A549 (cell line): Measurements from ENCODE around the gene KRT40. TPM values are rescaled to one million over a fixed set of nuclear protein-coding genes. Genes with fewer than 3 reads are reported as not detected.
A peak's percentile ranks its signal among the peaks of the same experiment; 100 is the strongest.

ENCODE experiments used
- ATAC-seq, 2 experiments: fragments of 200-7000 bp in 1 of 2; fragments of >200 bp in 1 of 2; cut with Nextera tagmentation in 1 of 2; cut with Tn5 transposase in 1 of 2; 3 replicates each; pipeline versions ENCODE4 v1.8.0 to v1.9.1; 2018 to 2020; ENCODE audit warnings: mild to moderate bottlenecking in 1 of 2, moderate library complexity in 1 of 2
- CTCF ChIA-PET: fragments of 300-600 bp; sonication (Branson Sonifier 250); formaldehyde crosslinking; extraction: SDS; loops from one replicate; lab custom pipeline; 2021; ENCODE audit warnings: antibody characterized with exemption, inconsistent platforms; lab: Yijun Ruan, JAX
- POLR2A ChIA-PET: fragments of 350-600 bp; formaldehyde crosslinking; extraction: SDS; loops from one replicate; lab custom pipeline; 2021; ENCODE audit warnings: antibody characterized with exemption, inconsistent platforms; lab: Yijun Ruan, JAX
- DNase-seq, 2 experiments: peaks; one replicate each; pipeline versions ENCODE4 v3.0.0 to v3.0.0-alpha.2; 2011 to 2016; ENCODE audit warnings: low read depth in 1 of 2, low spot score in 1 of 2
- FAIRE-seq: peaks from 2 replicates; lab custom pipeline; 2011; peaks lifted over from hg19 to GRCh38; lab: Jason Lieb, UNC
- H3K27ac ChIP-seq, 2 experiments: fragments of >200 bp; sonication (Bioruptor Twin); formaldehyde crosslinking; 3 replicates each; pipeline ENCODE4 v1.5.1; 2016 to 2017
- H3K4me1 ChIP-seq: fragments of >200 bp; sonication (Bioruptor Twin); formaldehyde crosslinking; 3 replicates; pipeline ENCODE4 v1.6.1; 2016
- H3K4me2 ChIP-seq: fragments of >200 bp; sonication (Bioruptor Twin); formaldehyde crosslinking; 3 replicates; pipeline ENCODE4 v1.6.1; 2016
- H3K4me3 ChIP-seq: fragments of >200 bp; sonication (Bioruptor Twin); formaldehyde crosslinking; 3 replicates; pipeline ENCODE4 v1.5.1; 2016
- H3K9me3 ChIP-seq: fragments of >200 bp; sonication (Bioruptor Twin); formaldehyde crosslinking; 3 replicates; pipeline ENCODE4 v1.6.1; 2016
- CHD2 ChIP-seq: fragments of 150-350 bp; IDR thresholded peaks from 2 replicates; pipeline ENCODE4 v1.6.1; 2014; ENCODE audit warnings: low read length; ENCODE audit not compliant: partially characterized antibody
- EHMT2 ChIP-seq: fragments of 200-600 bp; sonication (generic); IDR thresholded peaks from 2 replicates; pipeline ENCODE4 v1.6.1; 2016; ENCODE audit warnings: antibody characterized with exemption, low read depth, mild to moderate bottlenecking, moderate library complexity
- FOSB ChIP-seq: fragments of 250-450 bp; sonication (Bioruptor Pico); IDR thresholded peaks from 2 replicates; pipeline ENCODE4 v1.5.0; 2020; ENCODE audit warnings: mild to moderate bottlenecking, moderate library complexity
- FOSL2 ChIP-seq, 2 experiments: fragments of 450-650 bp in 1 of 2; fragments of >200 bp in 1 of 2; sonication (Bioruptor Twin) in 1 of 2; formaldehyde crosslinking; IDR thresholded peaks; 2 replicates each; pipeline versions ENCODE4 v1.5.0 to v1.6.1; 2016 to 2020; ENCODE audit warnings: mild to moderate bottlenecking in 1 of 2, moderate library complexity in 1 of 2
- HDAC2 ChIP-seq: fragments of 200-600 bp; sonication (generic); IDR thresholded peaks from 2 replicates; pipeline ENCODE4 v1.6.1; 2016
- HES2 ChIP-seq: fragments of >200 bp; sonication (Bioruptor Twin); formaldehyde crosslinking; IDR thresholded peaks from 2 replicates; pipeline ENCODE4 v1.6.1; 2016
- JUN ChIP-seq, 2 experiments: fragments of >200 bp; sonication (Bioruptor Twin); formaldehyde crosslinking; IDR thresholded peaks; 2 replicates in 1 of 2; 3 replicates in 1 of 2; pipeline ENCODE4 v1.6.1; 2016 to 2017
- KDM5A ChIP-seq: fragments of 200-600 bp; sonication (generic); IDR thresholded peaks from 2 replicates; pipeline ENCODE4 v1.6.1; 2016; ENCODE audit warnings: antibody characterized with exemption, mild to moderate bottlenecking
- MAFK ChIP-seq: fragments of 450-650 bp; IDR thresholded peaks from 2 replicates; pipeline ENCODE4 v1.6.1; 2014; ENCODE audit not compliant: partially characterized antibody
- MAX ChIP-seq: IDR thresholded peaks from 2 replicates; pipeline ENCODE4 v1.6.1; 2012
- MYC ChIP-seq: IDR thresholded peaks from 2 replicates; pipeline ENCODE4 v1.6.1; 2012; ENCODE audit warnings: mild to moderate bottlenecking, inconsistent platforms, low read length, improper control_type of control experiment, borderline replicate concordance
- NPAS2 ChIP-seq: fragments of 250-450 bp; sonication (Bioruptor Pico); IDR thresholded peaks from 2 replicates; pipeline ENCODE4 v1.8.0; 2022; ENCODE audit warnings: mild to moderate bottlenecking, moderate library complexity, borderline replicate concordance
- NR3C1 ChIP-seq: fragments of >200 bp; sonication (Bioruptor Twin); formaldehyde crosslinking; IDR thresholded peaks from 3 replicates; pipeline ENCODE4 v1.6.1; 2017
- POLR2A ChIP-seq: IDR thresholded peaks from 2 replicates; pipeline ENCODE4 v1.6.1; 2012; ENCODE audit warnings: mild to moderate bottlenecking, low read length
- POLR2AphosphoS2 ChIP-seq: conservative IDR thresholded peaks from 2 replicates; pipeline ENCODE4 v1.6.1; 2012; ENCODE audit warnings: low read length, improper control_type of control experiment, inconsistent platforms
- REST ChIP-seq: fragments of 200-600 bp; sonication (generic); IDR thresholded peaks from 2 replicates; pipeline ENCODE4 v1.6.1; 2016; ENCODE audit warnings: antibody characterized with exemption, mild to moderate bottlenecking, moderate library complexity
- RNF2 ChIP-seq: fragments of 200-600 bp; sonication (generic); IDR thresholded peaks from 2 replicates; pipeline ENCODE4 v1.6.1; 2016; ENCODE audit warnings: low read depth, mild to moderate bottlenecking, antibody characterized with exemption, moderate library complexity, borderline replicate concordance
- SREBF2 ChIP-seq: fragments of 450-650 bp; IDR thresholded peaks from 2 replicates; pipeline ENCODE4 v1.6.1; 2014; ENCODE audit warnings: mild to moderate bottlenecking, moderate library complexity
- ZNF302 ChIP-seq: fragments of 250-450 bp; sonication (Bioruptor Pico); IDR thresholded peaks from 2 replicates; pipeline ENCODE4 v1.9.0; 2021; ENCODE audit warnings: inconsistent platforms, mild to moderate bottlenecking, moderate library complexity
- WGBS: methylation state at CpG from one replicate; pipeline ENCODE4 v1.1.6; 2017; ENCODE audit errors: missing lambda C conversion rate; 5-methylcytosine and 5-hydroxymethylcytosine counted together
- polyA plus RNA-seq, 4 experiments: library from polyadenylated mRNA; depleted of rRNA in 3 of 4; stranded (reverse); fragments of >200 nt; fragmentation: RNase III in 1 of 4; extraction: RNeasy Plus Mini Kit Qiagen cat#74134 plus additional on column Dnase treatment in 1 of 4; gene quantifications; 2 replicates in 3 of 4; 3 replicates in 1 of 4; pipeline ENCODE4 v1.2.3, GENCODE V29; 2011 to 2017
- TF ChIP-seq, protein P1 (sequence below): IDR thresholded peaks from 2 replicates; pipeline ENCODE4 v1.6.1; 2012
- TF ChIP-seq, protein P2 (sequence below): fragments of 250-450 bp; sonication (Bioruptor Pico); IDR thresholded peaks from 2 replicates; pipeline ENCODE4 v1.5.0; 2020; ENCODE audit warnings: low read depth, mild to moderate bottlenecking, moderate library complexity
- TF ChIP-seq, protein P3 (sequence below): fragments of 250-450 bp; sonication (Bioruptor Pico); IDR thresholded peaks from 2 replicates; pipeline ENCODE4 v1.5.0; 2021; ENCODE audit warnings: mild to moderate bottlenecking, moderate library complexity, borderline replicate concordance

Gene KRT40
- polyA plus RNA-seq, 2 of the 4 experiments (the other 2 are of a cell fraction) = not detected

DNA sequence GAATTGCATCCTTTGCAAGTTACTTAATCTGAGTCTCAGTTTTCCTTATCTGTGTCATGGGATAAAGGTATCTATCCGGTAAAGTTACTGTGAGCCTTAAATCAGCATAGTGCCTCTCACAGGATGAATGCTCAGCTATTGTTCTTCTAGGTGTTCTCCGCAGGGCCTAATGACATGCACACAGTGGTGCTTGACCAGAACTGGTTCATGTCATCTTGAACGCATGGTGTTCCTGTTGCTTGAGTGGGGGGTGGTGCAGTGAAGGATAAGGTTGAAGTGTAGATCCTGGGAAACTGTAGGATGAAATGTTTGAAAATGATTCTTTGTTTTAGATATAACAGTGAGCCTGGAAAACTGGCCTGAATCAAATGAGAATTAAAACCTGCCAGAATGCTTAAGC lies 4.0 kb downstream of the KRT40 start:
- DNase-seq (no peak), ATAC-seq (no peak), FAIRE-seq (no peak)
- Histone ChIP-seq H3K4me3 (no peak overlapping the region), H3K27ac (no peak overlapping the region), H3K4me2 (no peak overlapping the region), H3K4me1 (no peaks in the 10 kb centered on the region), H3K9me3 (no peaks in the 10 kb centered on the region)
- POLR2A ChIA-PET = no interaction called here
- CTCF ChIA-PET = interaction anchor here (0.8 to 2.1 kb wide), 6 partner anchors 17 to 683 kb away, joined by 3 to 6 read pairs (median 3); no protein-coding TSS in a partner anchor
- TF ChIP-seq RNF2 (no peak), NPAS2 (no peak), CHD2 (no peak), SREBF2 (no peak), ZNF302 (CRISPR knock-in tag) (no peak), POLR2A (no peak), MYC (no peak), NR3C1 (no peak), POLR2AphosphoS2 (no peak), EHMT2 (no peak)
- TF ChIP-seq, protein P1, sequence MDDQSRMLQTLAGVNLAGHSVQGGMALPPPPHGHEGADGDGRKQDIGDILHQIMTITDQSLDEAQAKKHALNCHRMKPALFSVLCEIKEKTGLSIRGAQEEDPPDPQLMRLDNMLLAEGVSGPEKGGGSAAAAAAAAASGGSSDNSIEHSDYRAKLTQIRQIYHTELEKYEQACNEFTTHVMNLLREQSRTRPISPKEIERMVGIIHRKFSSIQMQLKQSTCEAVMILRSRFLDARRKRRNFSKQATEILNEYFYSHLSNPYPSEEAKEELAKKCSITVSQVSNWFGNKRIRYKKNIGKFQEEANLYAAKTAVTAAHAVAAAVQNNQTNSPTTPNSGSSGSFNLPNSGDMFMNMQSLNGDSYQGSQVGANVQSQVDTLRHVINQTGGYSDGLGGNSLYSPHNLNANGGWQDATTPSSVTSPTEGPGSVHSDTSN = no peak
- WGBS = 84% methylated on average over 3 of the region's 3 CpGs

DNA sequence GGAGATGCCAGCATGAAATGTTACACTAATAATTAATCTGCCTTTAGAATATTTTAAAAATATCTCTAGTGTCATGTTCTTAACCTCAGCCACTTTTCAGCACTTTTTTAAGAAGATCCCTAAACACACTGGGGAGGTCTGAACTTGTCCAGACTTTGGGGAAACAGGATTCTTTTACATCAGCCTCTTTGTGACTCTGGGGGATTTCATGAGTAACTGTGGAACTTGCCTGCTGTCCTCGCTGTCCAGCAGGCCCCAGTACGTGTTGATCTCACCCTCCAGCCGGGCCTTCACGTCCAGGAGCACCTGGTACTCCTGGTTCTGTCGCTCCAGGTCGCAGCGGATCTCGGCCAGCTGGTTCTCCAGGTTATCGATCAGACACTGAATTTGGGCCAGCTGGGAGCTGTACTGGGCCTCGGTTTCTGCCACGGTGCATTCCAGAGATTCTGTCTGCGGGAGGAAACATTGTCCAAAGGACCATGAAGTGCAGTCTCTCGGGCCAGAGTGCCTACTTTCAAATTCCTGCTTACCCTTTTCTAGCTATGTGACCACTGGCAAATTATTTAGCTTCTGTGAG lies 5.5 kb downstream of the KRT40 start:
- TF ChIP-seq, protein P2, sequence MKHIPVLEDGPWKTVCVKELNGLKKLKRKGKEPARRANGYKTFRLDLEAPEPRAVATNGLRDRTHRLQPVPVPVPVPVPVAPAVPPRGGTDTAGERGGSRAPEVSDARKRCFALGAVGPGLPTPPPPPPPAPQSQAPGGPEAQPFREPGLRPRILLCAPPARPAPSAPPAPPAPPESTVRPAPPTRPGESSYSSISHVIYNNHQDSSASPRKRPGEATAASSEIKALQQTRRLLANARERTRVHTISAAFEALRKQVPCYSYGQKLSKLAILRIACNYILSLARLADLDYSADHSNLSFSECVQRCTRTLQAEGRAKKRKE = no peak
- TF ChIP-seq, protein P3, sequence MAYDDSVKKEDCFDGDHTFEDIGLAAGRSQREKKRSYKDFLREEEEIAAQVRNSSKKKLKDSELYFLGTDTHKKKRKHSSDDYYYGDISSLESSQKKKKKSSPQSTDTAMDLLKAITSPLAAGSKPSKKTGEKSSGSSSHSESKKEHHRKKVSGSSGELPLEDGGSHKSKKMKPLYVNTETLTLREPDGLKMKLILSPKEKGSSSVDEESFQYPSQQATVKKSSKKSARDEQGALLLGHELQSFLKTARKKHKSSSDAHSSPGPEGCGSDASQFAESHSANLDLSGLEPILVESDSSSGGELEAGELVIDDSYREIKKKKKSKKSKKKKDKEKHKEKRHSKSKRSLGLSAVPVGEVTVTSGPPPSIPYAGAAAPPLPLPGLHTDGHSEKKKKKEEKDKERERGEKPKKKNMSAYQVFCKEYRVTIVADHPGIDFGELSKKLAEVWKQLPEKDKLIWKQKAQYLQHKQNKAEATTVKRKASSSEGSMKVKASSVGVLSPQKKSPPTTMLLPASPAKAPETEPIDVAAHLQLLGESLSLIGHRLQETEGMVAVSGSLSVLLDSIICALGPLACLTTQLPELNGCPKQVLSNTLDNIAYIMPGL (CRISPR knock-in tag) = no peak
- TF ChIP-seq FOSL2 (IDR thresholded peaks at IDR 0.05) = no peak
- TF ChIP-seq FOSL2 (CRISPR knock-in tag; IDR thresholded peaks at IDR 0.05) = no peak
- no peak for TF ChIP-seq POLR2AphosphoS2
- no peak for TF ChIP-seq FOSB
- TF ChIP-seq MAX = no peak
- DNase-seq (no peak), ATAC-seq (no peak), FAIRE-seq (no peak)
- Histone ChIP-seq H3K4me2 (no peak overlapping the region), H3K4me3 (no peak overlapping the region), H3K27ac (no peak overlapping the region), H3K4me1 (no peaks in the 10 kb centered on the region), H3K9me3 (no peaks in the 10 kb centered on the region)
- WGBS = 83% methylated on average over 13 of the region's 13 CpGs
- ChIA-PET POLR2A (no interaction called here), CTCF (interaction anchor here (0.7 to 1.0 kb wide), 3 partner anchors 32 to 570 kb away, joined by 3 to 5 read pairs (median 3); no protein-coding TSS in a partner anchor)

- Histone ChIP-seq H3K4me2 (no peak overlapping the region), H3K4me1 (no peaks in the 10 kb centered on the region), H3K9me3 (no peaks in the 10 kb centered on the region), H3K4me3 (no peak overlapping the region), H3K27ac (no peak overlapping the region)
- DNase-seq (no peak), ATAC-seq (no peak), FAIRE-seq (peak; percentile 59)
- TF ChIP-seq REST = no peak
- no peak for TF ChIP-seq JUN (IDR thresholded peaks at IDR 0.05)
- no peak for TF ChIP-seq NR3C1
- TF ChIP-seq KDM5A = no peak
- TF ChIP-seq, protein P2 = no peak
- TF ChIP-seq HES2 = no peak
- no peak for TF ChIP-seq HDAC2
- no peak for TF ChIP-seq ZNF302 (CRISPR knock-in tag)
- peak; percentile 73 for TF ChIP-seq MAFK
- ChIA-PET POLR2A (no interaction called here), CTCF (interaction anchor here (0.6 kb wide), 1 partner anchor 58 kb away, joined by 3 read pairs; no protein-coding TSS in a partner anchor)
Observed at GRCh38 chr17:40975516-40975915, 8.6 kb downstream of the KRT40 start.
